Pancreas (tissue), 10 donors: ENCODE measurements around the gene BAIAP2L1. TPM values are rescaled to one million over a fixed set of nuclear protein-coding genes. Genes with fewer than 3 reads are reported as not detected.

ENCODE experiments used
- ATAC-seq, 4 donors: fragments of 200-7000 bp; cut with Tn5 transposase; one replicate each; pipeline versions ENCODE4 v1.8.0 to v1.9.1; 2020; ENCODE audit warnings: mild to moderate bottlenecking in 4 of 4, moderate library complexity in 4 of 4
- DNase-seq, 6 donors: peaks; one replicate each; pipeline ENCODE4 v3.0.0-alpha.2; 2020
- FAIRE-seq: peaks from 2 replicates; lab custom pipeline; 2012; peaks lifted over from hg19 to GRCh38; lab: Jason Lieb, UNC
- H3K27ac ChIP-seq, 4 donors: fragments of 200-600 bp; sonication (generic); 1 replicate in 3 of 4; 2 replicates in 1 of 4; pipeline versions ENCODE4 v1.5.0 to v1.8.0; 2020
- H3K27me3 ChIP-seq, 4 donors: fragments of 200-600 bp; one replicate each; pipeline ENCODE4 v1.8.0; 2021
- H3K36me3 ChIP-seq, 3 donors: fragments of 200-600 bp; sonication (generic) in 1 of 3; one replicate each; pipeline versions ENCODE4 v1.5.0 to v1.8.0; 2020 to 2021
- H3K4me1 ChIP-seq, 3 donors: fragments of 200-600 bp; one replicate each; pipeline ENCODE4 v1.8.0; 2021
- H3K4me3 ChIP-seq, 4 donors: fragments of 200-600 bp; sonication (generic) in 2 of 4; one replicate each; pipeline versions ENCODE4 v1.5.0 to v1.8.0; 2020 to 2021
- H3K9me3 ChIP-seq, 4 donors: fragments of 200-600 bp; one replicate each; pipeline ENCODE4 v1.8.0; 2021
- WGBS, 2 donors: extraction: QIAGEN DNeasy Blood & Tissue Kit; methylation state at CpG; one replicate each; pipeline ENCODE4 v1.1.7; 2013; 5-methylcytosine and 5-hydroxymethylcytosine counted together
- intact Hi-C, 3 donors: fragments of 100-400 bp; cut with DNase I; formaldehyde crosslinking; loops; one replicate each; pipeline versions ENCODE4 v1.11.1 to v1.14.2; 2022
- polyA plus RNA-seq, 2 donors: library from polyadenylated mRNA; stranded (reverse); fragments of 200-250 nt; gene quantifications; one replicate each; pipeline ENCODE4 v1.2.3, GENCODE V29; 2013
- total RNA-seq, 6 donors: library from RNA; stranded (reverse); fragmentation: NEBNext Ultra II Directional in 4 of 6; extraction: Animal tissue kit (Norgen Biotek cat#: 25700) in 4 of 6; gene quantifications; one replicate each; pipeline versions ENCODE4 v1.2.1 to v1.2.4, GENCODE V29; 2021 to 2023
- TF ChIP-seq, protein P1 (sequence below), 4 donors: fragments of 200-600 bp; sonication (generic) in 3 of 4; IDR thresholded peaks; one replicate each; pipeline versions ENCODE4 v1.5.0 to v1.8.0; 2021; ENCODE audit warnings: antibody characterized with exemption in 4 of 4
- donor health status: healthy with polysubstance abuse.
- donor health status: DM: no; HTN: no; CAD: no; lungs with moderate emphysema.
- donor health status: DM: no; HTN: no; CAD: no.
- donor health status: control.
- donor health status: control.
- donor health status: Bipolar disorder and iron deficiency.
- donor health status: DM: yes; HTN: yes; CAD: no.
- donor health status: DM: no; HTN: no; CAD: no.
- donor health status: DM: no; HTN: no; CAD: no.
- donor health status: DM: yes; HTN: yes; CAD: no.

Gene BAIAP2L1
- total and polyA plus RNA-seq, 8 donors: 17.9 to 31.5 (median 22.2) TPM

- TF ChIP-seq, protein P1, sequence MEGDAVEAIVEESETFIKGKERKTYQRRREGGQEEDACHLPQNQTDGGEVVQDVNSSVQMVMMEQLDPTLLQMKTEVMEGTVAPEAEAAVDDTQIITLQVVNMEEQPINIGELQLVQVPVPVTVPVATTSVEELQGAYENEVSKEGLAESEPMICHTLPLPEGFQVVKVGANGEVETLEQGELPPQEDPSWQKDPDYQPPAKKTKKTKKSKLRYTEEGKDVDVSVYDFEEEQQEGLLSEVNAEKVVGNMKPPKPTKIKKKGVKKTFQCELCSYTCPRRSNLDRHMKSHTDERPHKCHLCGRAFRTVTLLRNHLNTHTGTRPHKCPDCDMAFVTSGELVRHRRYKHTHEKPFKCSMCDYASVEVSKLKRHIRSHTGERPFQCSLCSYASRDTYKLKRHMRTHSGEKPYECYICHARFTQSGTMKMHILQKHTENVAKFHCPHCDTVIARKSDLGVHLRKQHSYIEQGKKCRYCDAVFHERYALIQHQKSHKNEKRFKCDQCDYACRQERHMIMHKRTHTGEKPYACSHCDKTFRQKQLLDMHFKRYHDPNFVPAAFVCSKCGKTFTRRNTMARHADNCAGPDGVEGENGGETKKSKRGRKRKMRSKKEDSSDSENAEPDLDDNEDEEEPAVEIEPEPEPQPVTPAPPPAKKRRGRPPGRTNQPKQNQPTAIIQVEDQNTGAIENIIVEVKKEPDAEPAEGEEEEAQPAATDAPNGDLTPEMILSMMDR (IDR thresholded peaks at IDR 0.05): no peak
- intact Hi-C loops: no loop called here
- Histone ChIP-seq H3K4me1 (peaks cover 16 to 27% (median 16%) of the 10 kb centered on the region in 3 donors), H3K27ac (peak overlapping the region in 1 of 4 donors; percentile 33), H3K9me3 (no peaks in the 10 kb centered on the region), H3K4me3 (no peak overlapping the region), H3K36me3 (no peaks in the 10 kb centered on the region), H3K27me3 (no peaks in the 10 kb centered on the region)
- no peak for ATAC-seq
- no peak for FAIRE-seq
- DNase-seq: peak in 1 of 6 donors; percentile 35
- WGBS, 2 donors: 43 to 47% methylated on average over 4 of the region's 4 CpGs
Observed at GRCh38 chr7:98278936-98279335, 122.0 kb downstream of the BAIAP2L1 start.

GRCh38 chr7:98278408-98278807 lies 122.5 kb downstream of the BAIAP2L1 start:
- H3K27me3 ChIP-seq: no peaks in the 10 kb centered on the region
- ATAC-seq (no peak), DNase-seq (no peak), FAIRE-seq (no peak)
- no peaks in the 10 kb centered on the region for H3K9me3 ChIP-seq
- intact Hi-C loops: no loop called here
- H3K27ac ChIP-seq: no peak overlapping the region
- TF ChIP-seq, protein P1 (IDR thresholded peaks at IDR 0.05): no peak
- peaks cover 16 to 22% (median 16%) of the 10 kb centered on the region in 3 donors for H3K4me1 ChIP-seq
- H3K36me3 ChIP-seq: no peaks in the 10 kb centered on the region
- WGBS, 2 donors: 95 to 97% methylated on average over 5 of the region's 5 CpGs
- no peak overlapping the region for H3K4me3 ChIP-seq

DNA sequence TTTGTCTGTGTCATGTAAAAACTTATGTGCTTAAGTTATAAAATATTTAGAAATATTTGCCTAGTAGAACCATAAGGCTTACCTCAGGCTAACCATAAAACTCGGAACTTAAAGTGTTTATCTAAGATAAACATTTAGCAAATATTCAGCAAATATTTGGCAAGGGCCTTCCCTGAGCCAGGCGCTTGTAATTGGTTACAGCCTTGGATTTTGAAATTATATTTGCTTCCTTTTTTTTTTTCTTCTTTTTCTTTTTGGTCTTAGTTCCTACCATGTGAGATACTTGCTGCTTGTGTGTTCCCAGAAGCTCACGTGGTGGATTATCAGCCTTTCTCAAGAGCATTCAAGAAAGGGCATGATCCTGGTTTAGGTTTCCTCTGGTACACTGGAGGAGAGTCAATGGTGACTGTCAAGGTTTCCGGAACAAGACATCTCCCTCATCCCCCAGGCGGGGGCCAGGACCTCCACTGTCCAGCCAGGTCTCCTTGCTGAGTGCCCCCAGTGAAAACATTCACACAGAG lies 124.6 kb downstream of the BAIAP2L1 start:
- no peaks in the 10 kb centered on the region for H3K36me3 ChIP-seq
- peak in 3 of 6 donors; percentile 45 to 67 (median 59) for DNase-seq
- no peaks in the 10 kb centered on the region for H3K9me3 ChIP-seq
- intact Hi-C loops: no loop called here
- peaks cover 16 to 18% (median 16%) of the 10 kb centered on the region in 3 donors for H3K4me1 ChIP-seq
- WGBS, 2 donors: 10 to 20% methylated on average over 5 of the region's 5 CpGs
- H3K4me3 ChIP-seq: no peak overlapping the region
- H3K27me3 ChIP-seq: no peaks in the 10 kb centered on the region
- peak overlapping the region; percentile 31 to 87 (median 74) for H3K27ac ChIP-seq
- TF ChIP-seq, protein P1 (IDR thresholded peaks at IDR 0.05): no peak
- peak; percentile 26 to 48 (median 42) for ATAC-seq
- peak; percentile 98 for FAIRE-seq

- no peak for FAIRE-seq
Observed at GRCh38 chr7:98267303-98267702, 133.6 kb downstream of the BAIAP2L1 start.

GRCh38 chr7:98266840-98267239 lies 134.1 kb downstream of the BAIAP2L1 start:
- Histone ChIP-seq H3K36me3 (no peaks in the 10 kb centered on the region), H3K27me3 (no peaks in the 10 kb centered on the region), H3K4me3 (no peak overlapping the region), H3K27ac (no peak overlapping the region), H3K4me1 (no peaks in the 10 kb centered on the region), H3K9me3 (no peaks in the 10 kb centered on the region)
- WGBS, 2 donors: 48 to 75% methylated on average over 2 of the region's 2 CpGs
- intact Hi-C loops: no loop called here
- no peak for FAIRE-seq
- TF ChIP-seq, protein P1 (IDR thresholded peaks at IDR 0.05): no peak
- ATAC-seq: peak; percentile 62 to 91 (median 80)
- no peak for DNase-seq

More at GRCh38 chr7:98267303-98267702, 133.6 kb downstream of the BAIAP2L1 start:
- Histone ChIP-seq H3K36me3 (no peaks in the 10 kb centered on the region), H3K9me3 (no peaks in the 10 kb centered on the region), H3K27ac (no peak overlapping the region), H3K27me3 (no peaks in the 10 kb centered on the region), H3K4me3 (no peak overlapping the region), H3K4me1 (no peaks in the 10 kb centered on the region)
- ATAC-seq: no peak
- 91% methylated on average over 3 of the region's 3 CpGs for WGBS, 2 donors
- intact Hi-C loops: no loop called here
- no peak for DNase-seq
- TF ChIP-seq, protein P1 (IDR thresholded peaks at IDR 0.05): no peak
